Liver (tissue), 3 donors: ENCODE results near the gene KIAA0513.

Experiments used
- ATF3 ChIP-seq: IDR thresholded peaks from 2 replicates; pipeline ENCODE4 v1.6.1; 2016; ENCODE audit warnings: antibody characterized with exemption
- FOXA1 ChIP-seq: IDR thresholded peaks from 2 replicates; pipeline ENCODE4 v1.6.1; 2016; ENCODE audit warnings: antibody characterized with exemption
- JUND ChIP-seq, 2 donors: IDR thresholded peaks; 2 replicates each; pipeline ENCODE4 v1.6.1; 2016; ENCODE audit warnings: antibody characterized with exemption in 2 of 2
- RAD21 ChIP-seq, 2 donors: IDR thresholded peaks; 2 replicates each; pipeline ENCODE4 v1.6.1; 2016; ENCODE audit warnings: antibody characterized with exemption in 2 of 2, mild to moderate bottlenecking in 2 of 2
- SP1 ChIP-seq: IDR thresholded peaks from 2 replicates; pipeline ENCODE4 v1.6.1; 2018; ENCODE audit warnings: antibody characterized with exemption, mild to moderate bottlenecking
- TAF1 ChIP-seq: conservative IDR thresholded peaks from 2 replicates; pipeline ENCODE4 v1.6.1; 2016; ENCODE audit warnings: antibody characterized with exemption, mild to moderate bottlenecking
- YY1 ChIP-seq: IDR thresholded peaks from 2 replicates; pipeline ENCODE4 v1.6.1; 2016; ENCODE audit warnings: antibody characterized with exemption, mild to moderate bottlenecking
- ZBTB33 ChIP-seq: IDR thresholded peaks from 2 replicates; pipeline ENCODE4 v1.6.1; 2016; ENCODE audit warnings: antibody characterized with exemption
- TF ChIP-seq, protein P1 (sequence below): fragments of 150-350 bp; IDR thresholded peaks from 2 replicates; pipeline ENCODE4 v1.5.1; 2017; ENCODE audit warnings: improper control_type of control experiment, low read depth, low read length; ENCODE audit not compliant: missing input control
- TF ChIP-seq, protein P2 (sequence below): IDR thresholded peaks from 2 replicates; pipeline ENCODE4 v1.6.1; 2016; ENCODE audit warnings: antibody characterized with exemption, mild to moderate bottlenecking
- TF ChIP-seq, protein P3 (sequence below): IDR thresholded peaks from 2 replicates; pipeline ENCODE4 v1.6.1; 2016; ENCODE audit warnings: antibody characterized with exemption
- donor health status: healthy.
- donor health status: healthy.

DNA sequence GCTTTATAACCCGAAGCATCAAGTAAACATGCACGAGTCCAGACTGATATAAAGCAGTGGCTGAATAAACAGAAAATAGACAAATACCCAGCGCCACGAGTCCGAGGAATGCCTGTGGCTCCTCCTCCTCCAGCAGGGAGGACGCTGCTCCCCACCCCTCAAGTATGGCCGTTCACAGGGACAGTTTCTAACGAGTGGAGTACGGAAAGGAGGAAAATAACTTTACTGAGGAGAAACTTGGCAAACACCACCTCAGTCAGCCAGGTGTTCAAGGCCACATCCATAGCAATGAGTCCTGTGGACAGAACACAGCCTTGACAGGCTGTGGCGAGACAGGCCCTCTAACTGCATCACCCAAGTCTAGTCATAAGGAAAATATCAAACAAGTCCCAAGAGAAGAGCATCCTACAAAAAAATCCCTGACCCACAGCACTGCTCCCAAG is 25.5 kb upstream of the KIAA0513 start:
- TF ChIP-seq, protein P1, sequence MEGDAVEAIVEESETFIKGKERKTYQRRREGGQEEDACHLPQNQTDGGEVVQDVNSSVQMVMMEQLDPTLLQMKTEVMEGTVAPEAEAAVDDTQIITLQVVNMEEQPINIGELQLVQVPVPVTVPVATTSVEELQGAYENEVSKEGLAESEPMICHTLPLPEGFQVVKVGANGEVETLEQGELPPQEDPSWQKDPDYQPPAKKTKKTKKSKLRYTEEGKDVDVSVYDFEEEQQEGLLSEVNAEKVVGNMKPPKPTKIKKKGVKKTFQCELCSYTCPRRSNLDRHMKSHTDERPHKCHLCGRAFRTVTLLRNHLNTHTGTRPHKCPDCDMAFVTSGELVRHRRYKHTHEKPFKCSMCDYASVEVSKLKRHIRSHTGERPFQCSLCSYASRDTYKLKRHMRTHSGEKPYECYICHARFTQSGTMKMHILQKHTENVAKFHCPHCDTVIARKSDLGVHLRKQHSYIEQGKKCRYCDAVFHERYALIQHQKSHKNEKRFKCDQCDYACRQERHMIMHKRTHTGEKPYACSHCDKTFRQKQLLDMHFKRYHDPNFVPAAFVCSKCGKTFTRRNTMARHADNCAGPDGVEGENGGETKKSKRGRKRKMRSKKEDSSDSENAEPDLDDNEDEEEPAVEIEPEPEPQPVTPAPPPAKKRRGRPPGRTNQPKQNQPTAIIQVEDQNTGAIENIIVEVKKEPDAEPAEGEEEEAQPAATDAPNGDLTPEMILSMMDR = no peak
- peak; percentile 54 for TF ChIP-seq FOXA1
- TF ChIP-seq JUND (IDR thresholded peaks at IDR 0.05) = peak in 1 of 2 donors; percentile 21
- TF ChIP-seq, protein P2, sequence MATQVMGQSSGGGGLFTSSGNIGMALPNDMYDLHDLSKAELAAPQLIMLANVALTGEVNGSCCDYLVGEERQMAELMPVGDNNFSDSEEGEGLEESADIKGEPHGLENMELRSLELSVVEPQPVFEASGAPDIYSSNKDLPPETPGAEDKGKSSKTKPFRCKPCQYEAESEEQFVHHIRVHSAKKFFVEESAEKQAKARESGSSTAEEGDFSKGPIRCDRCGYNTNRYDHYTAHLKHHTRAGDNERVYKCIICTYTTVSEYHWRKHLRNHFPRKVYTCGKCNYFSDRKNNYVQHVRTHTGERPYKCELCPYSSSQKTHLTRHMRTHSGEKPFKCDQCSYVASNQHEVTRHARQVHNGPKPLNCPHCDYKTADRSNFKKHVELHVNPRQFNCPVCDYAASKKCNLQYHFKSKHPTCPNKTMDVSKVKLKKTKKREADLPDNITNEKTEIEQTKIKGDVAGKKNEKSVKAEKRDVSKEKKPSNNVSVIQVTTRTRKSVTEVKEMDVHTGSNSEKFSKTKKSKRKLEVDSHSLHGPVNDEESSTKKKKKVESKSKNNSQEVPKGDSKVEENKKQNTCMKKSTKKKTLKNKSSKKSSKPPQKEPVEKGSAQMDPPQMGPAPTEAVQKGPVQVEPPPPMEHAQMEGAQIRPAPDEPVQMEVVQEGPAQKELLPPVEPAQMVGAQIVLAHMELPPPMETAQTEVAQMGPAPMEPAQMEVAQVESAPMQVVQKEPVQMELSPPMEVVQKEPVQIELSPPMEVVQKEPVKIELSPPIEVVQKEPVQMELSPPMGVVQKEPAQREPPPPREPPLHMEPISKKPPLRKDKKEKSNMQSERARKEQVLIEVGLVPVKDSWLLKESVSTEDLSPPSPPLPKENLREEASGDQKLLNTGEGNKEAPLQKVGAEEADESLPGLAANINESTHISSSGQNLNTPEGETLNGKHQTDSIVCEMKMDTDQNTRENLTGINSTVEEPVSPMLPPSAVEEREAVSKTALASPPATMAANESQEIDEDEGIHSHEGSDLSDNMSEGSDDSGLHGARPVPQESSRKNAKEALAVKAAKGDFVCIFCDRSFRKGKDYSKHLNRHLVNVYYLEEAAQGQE = peak; percentile 39
- TF ChIP-seq ZBTB33 = no peak
- no peak for TF ChIP-seq RAD21 (IDR thresholded peaks at IDR 0.05)
- TF ChIP-seq SP1 = peak; percentile 33
- TF ChIP-seq, protein P3, sequence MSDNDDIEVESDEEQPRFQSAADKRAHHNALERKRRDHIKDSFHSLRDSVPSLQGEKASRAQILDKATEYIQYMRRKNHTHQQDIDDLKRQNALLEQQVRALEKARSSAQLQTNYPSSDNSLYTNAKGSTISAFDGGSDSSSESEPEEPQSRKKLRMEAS = no peak
- peak; percentile 83 for TF ChIP-seq YY1
- no peak for TF ChIP-seq TAF1
- no peak for TF ChIP-seq ATF3
